ENCODE measurements around the gene ECT2L. TPM values are rescaled to one million over a fixed set of nuclear protein-coding genes. Genes with fewer than 3 reads are reported as not detected.

Gene ECT2L
- total RNA-seq, 1 donor from 2014 or later = not detected

GRCh38 chr6:138796771-138797170 is 884 bp downstream of the ECT2L start:
- Mint-ChIP-seq H3K4me1 (ENCODE audit: unreplicated experiment) (no peaks in the 10 kb centered on the region), H3K27ac (ENCODE audit: unreplicated experiment) (no peak overlapping the region), H3K36me3 (ENCODE audit: unreplicated experiment) (peaks cover 5% of the 10 kb centered on the region), H3K9me3 (ENCODE audit: unreplicated experiment) (no peaks in the 10 kb centered on the region), H3K4me3 (ENCODE audit: unreplicated experiment) (no peak overlapping the region), H3K27me3 (ENCODE audit: unreplicated experiment) (no peaks in the 10 kb centered on the region)
- no peak for TF ChIP-seq CTCF (IDR thresholded peaks at IDR 0.05)
- DNase-seq (ENCODE audit: extremely low spot score, unreplicated experiment) = no peak

- DNase-seq (ENCODE audit: extremely low spot score, unreplicated experiment) = no peak
- Mint-ChIP-seq H3K27ac (ENCODE audit: unreplicated experiment) (no peak overlapping the region), H3K36me3 (ENCODE audit: unreplicated experiment) (peaks cover 3% of the 10 kb centered on the region), H3K9me3 (ENCODE audit: unreplicated experiment) (no peaks in the 10 kb centered on the region), H3K4me3 (ENCODE audit: unreplicated experiment) (no peak overlapping the region), H3K4me1 (ENCODE audit: unreplicated experiment) (no peaks in the 10 kb centered on the region), H3K27me3 (ENCODE audit: unreplicated experiment) (no peaks in the 10 kb centered on the region)
- no peak for TF ChIP-seq CTCF (IDR thresholded peaks at IDR 0.05)
These were observed 2.0 kb downstream of the ECT2L start for GRCh38 chr6:138797806-138798446.

- no peak for DNase-seq (ENCODE audit: extremely low spot score, unreplicated experiment)
- no peak overlapping the region for H3K27ac Mint-ChIP-seq (ENCODE audit: unreplicated experiment)
- peaks cover 8% of the 10 kb centered on the region for H3K27me3 Mint-ChIP-seq (ENCODE audit: unreplicated experiment)
- H3K4me1 Mint-ChIP-seq (ENCODE audit: unreplicated experiment) = no peaks in the 10 kb centered on the region
- H3K4me3 Mint-ChIP-seq (ENCODE audit: unreplicated experiment) = no peak overlapping the region
- H3K9me3 Mint-ChIP-seq (ENCODE audit: unreplicated experiment) = no peaks in the 10 kb centered on the region
- no peaks in the 10 kb centered on the region for H3K36me3 Mint-ChIP-seq (ENCODE audit: unreplicated experiment)
- no peak for TF ChIP-seq CTCF (IDR thresholded peaks at IDR 0.05)
These were observed 4.7 kb downstream of the ECT2L start for GRCh38 chr6:138800377-138801150.

- Mint-ChIP-seq H3K4me1 (ENCODE audit: unreplicated experiment) (no peaks in the 10 kb centered on the region), H3K27ac (ENCODE audit: unreplicated experiment) (no peak overlapping the region), H3K36me3 (ENCODE audit: unreplicated experiment) (no peaks in the 10 kb centered on the region), H3K27me3 (ENCODE audit: unreplicated experiment) (peaks cover 23% of the 10 kb centered on the region), H3K4me3 (ENCODE audit: unreplicated experiment) (no peak overlapping the region), H3K9me3 (ENCODE audit: unreplicated experiment) (no peaks in the 10 kb centered on the region)
- TF ChIP-seq CTCF (IDR thresholded peaks at IDR 0.05) = no peak
- no peak for DNase-seq (ENCODE audit: extremely low spot score, unreplicated experiment)
These were observed 7.4 kb downstream of the ECT2L start for GRCh38 chr6:138803331-138803730.

- no peak overlapping the region for H3K4me3 Mint-ChIP-seq (ENCODE audit: unreplicated experiment)
- TF ChIP-seq CTCF (IDR thresholded peaks at IDR 0.05) = no peak
- no peak for DNase-seq (ENCODE audit: extremely low spot score, unreplicated experiment)
- H3K9me3 Mint-ChIP-seq (ENCODE audit: unreplicated experiment) = no peaks in the 10 kb centered on the region
- H3K27me3 Mint-ChIP-seq (ENCODE audit: unreplicated experiment) = peaks cover 23% of the 10 kb centered on the region
- no peaks in the 10 kb centered on the region for H3K4me1 Mint-ChIP-seq (ENCODE audit: unreplicated experiment)
- no peak overlapping the region for H3K27ac Mint-ChIP-seq (ENCODE audit: unreplicated experiment)
- no peaks in the 10 kb centered on the region for H3K36me3 Mint-ChIP-seq (ENCODE audit: unreplicated experiment)
These were observed 8.0 kb downstream of the ECT2L start for GRCh38 chr6:138803861-138804260.

Data from osteocyte (in vitro differentiated cells).